ENCODE data around the gene CACNA1I. TPM values are rescaled to one million over a fixed set of nuclear protein-coding genes. Genes with fewer than 3 reads are reported as not detected.

The CACNA1I gene
- total RNA-seq, 1 experiment from 2014 or later, result 2.1 TPM

GRCh38 chr22:39688186-39688785 lies 117.7 kb downstream of the CACNA1I start:
- ChIA-PET POLR2A (interaction anchor here (0.9 kb wide), 1 partner anchor 17 kb away, joined by 3 read pairs; no protein-coding TSS in a partner anchor), CTCF (interaction anchor here (0.6 to 1.1 kb wide), 2 partner anchors 139 to 173 kb away, joined by 3 read pairs; no protein-coding TSS in a partner anchor)
- Mint-ChIP-seq H3K4me1 (peaks cover 3% of the 10 kb centered on the region; the same call in 1 of the 2 replicates), H3K36me3 (no peaks in the 10 kb centered on the region), H3K9me3 (no peaks in the 10 kb centered on the region), H3K4me3 (no peak overlapping the region), H3K27me3 (ENCODE audit: low read depth) (no peaks in the 10 kb centered on the region; the same call in 1 of the 2 replicates), H3K27ac (peak overlapping the region; percentile 71; the same call in 1 of the 2 replicates)
- no peak for DNase-seq (ENCODE audit: low spot score)
- no peak for ATAC-seq
- no peak for TF ChIP-seq ZNF317 (CRISPR knock-in tag; IDR thresholded peaks at IDR 0.05; ENCODE audit: borderline replicate concordance, low read depth)
- TF ChIP-seq FOXP4 (CRISPR knock-in tag; IDR thresholded peaks at IDR 0.05), result no peak
- TF ChIP-seq GABPB1 (CRISPR knock-in tag; IDR thresholded peaks at IDR 0.05), result no peak
- TF ChIP-seq CREB1 (CRISPR knock-in tag; IDR thresholded peaks at IDR 0.05), result no peak
- TF ChIP-seq JAZF1 (CRISPR knock-in tag; IDR thresholded peaks at IDR 0.05), result no peak
- TF ChIP-seq EMX1 (CRISPR knock-in tag; IDR thresholded peaks at IDR 0.05), result no peak
- TF ChIP-seq, protein P1, sequence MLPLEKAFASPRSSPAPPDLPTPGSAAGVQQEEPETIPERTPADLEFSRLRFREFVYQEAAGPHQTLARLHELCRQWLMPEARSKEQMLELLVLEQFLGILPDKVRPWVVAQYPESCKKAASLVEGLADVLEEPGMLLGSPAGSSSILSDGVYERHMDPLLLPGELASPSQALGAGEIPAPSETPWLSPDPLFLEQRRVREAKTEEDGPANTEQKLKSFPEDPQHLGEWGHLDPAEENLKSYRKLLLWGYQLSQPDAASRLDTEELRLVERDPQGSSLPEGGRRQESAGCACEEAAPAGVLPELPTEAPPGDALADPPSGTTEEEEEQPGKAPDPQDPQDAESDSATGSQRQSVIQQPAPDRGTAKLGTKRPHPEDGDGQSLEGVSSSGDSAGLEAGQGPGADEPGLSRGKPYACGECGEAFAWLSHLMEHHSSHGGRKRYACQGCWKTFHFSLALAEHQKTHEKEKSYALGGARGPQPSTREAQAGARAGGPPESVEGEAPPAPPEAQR (CRISPR knock-in tag; IDR thresholded peaks at IDR 0.05), result no peak
- no peak for TF ChIP-seq ATF1 (CRISPR knock-in tag; IDR thresholded peaks at IDR 0.05)
- TF ChIP-seq, protein P2, sequence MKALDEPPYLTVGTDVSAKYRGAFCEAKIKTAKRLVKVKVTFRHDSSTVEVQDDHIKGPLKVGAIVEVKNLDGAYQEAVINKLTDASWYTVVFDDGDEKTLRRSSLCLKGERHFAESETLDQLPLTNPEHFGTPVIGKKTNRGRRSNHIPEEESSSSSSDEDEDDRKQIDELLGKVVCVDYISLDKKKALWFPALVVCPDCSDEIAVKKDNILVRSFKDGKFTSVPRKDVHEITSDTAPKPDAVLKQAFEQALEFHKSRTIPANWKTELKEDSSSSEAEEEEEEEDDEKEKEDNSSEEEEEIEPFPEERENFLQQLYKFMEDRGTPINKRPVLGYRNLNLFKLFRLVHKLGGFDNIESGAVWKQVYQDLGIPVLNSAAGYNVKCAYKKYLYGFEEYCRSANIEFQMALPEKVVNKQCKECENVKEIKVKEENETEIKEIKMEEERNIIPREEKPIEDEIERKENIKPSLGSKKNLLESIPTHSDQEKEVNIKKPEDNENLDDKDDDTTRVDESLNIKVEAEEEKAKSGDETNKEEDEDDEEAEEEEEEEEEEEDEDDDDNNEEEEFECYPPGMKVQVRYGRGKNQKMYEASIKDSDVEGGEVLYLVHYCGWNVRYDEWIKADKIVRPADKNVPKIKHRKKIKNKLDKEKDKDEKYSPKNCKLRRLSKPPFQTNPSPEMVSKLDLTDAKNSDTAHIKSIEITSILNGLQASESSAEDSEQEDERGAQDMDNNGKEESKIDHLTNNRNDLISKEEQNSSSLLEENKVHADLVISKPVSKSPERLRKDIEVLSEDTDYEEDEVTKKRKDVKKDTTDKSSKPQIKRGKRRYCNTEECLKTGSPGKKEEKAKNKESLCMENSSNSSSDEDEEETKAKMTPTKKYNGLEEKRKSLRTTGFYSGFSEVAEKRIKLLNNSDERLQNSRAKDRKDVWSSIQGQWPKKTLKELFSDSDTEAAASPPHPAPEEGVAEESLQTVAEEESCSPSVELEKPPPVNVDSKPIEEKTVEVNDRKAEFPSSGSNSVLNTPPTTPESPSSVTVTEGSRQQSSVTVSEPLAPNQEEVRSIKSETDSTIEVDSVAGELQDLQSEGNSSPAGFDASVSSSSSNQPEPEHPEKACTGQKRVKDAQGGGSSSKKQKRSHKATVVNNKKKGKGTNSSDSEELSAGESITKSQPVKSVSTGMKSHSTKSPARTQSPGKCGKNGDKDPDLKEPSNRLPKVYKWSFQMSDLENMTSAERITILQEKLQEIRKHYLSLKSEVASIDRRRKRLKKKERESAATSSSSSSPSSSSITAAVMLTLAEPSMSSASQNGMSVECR (CRISPR knock-in tag; IDR thresholded peaks at IDR 0.05; ENCODE audit: borderline replicate concordance), result no peak

GRCh38 chr22:39689421-39689820 lies 118.9 kb downstream of the CACNA1I start:
- H3K27ac Mint-ChIP-seq, result peak overlapping the region; percentile 72
- no peak overlapping the region for H3K4me3 Mint-ChIP-seq
- no peak for DNase-seq (ENCODE audit: low spot score)
- H3K27me3 Mint-ChIP-seq (ENCODE audit: low read depth), result no peaks in the 10 kb centered on the region; the same call in 1 of the 2 replicates
- peaks cover 4% of the 10 kb centered on the region for H3K4me1 Mint-ChIP-seq
- H3K36me3 Mint-ChIP-seq, result no peaks in the 10 kb centered on the region
- no peak for ATAC-seq
- ChIA-PET POLR2A (no interaction called here), CTCF (no interaction called here)
- H3K9me3 Mint-ChIP-seq, result no peaks in the 10 kb centered on the region
- TF ChIP-seq GTF2I (CRISPR knock-in tag; conservative IDR thresholded peaks at IDR 0.05), result no peak
- TF ChIP-seq NFYB (CRISPR knock-in tag; conservative IDR thresholded peaks at IDR 0.05; ENCODE audit: low read depth), result no peak
- no peak for TF ChIP-seq ZBTB43 (CRISPR knock-in tag; IDR thresholded peaks at IDR 0.05)
- no peak for TF ChIP-seq NFE2L1 (CRISPR knock-in tag; IDR thresholded peaks at IDR 0.05)
- TF ChIP-seq E2F1 (CRISPR knock-in tag; IDR thresholded peaks at IDR 0.05), result no peak
- TF ChIP-seq, protein P3, sequence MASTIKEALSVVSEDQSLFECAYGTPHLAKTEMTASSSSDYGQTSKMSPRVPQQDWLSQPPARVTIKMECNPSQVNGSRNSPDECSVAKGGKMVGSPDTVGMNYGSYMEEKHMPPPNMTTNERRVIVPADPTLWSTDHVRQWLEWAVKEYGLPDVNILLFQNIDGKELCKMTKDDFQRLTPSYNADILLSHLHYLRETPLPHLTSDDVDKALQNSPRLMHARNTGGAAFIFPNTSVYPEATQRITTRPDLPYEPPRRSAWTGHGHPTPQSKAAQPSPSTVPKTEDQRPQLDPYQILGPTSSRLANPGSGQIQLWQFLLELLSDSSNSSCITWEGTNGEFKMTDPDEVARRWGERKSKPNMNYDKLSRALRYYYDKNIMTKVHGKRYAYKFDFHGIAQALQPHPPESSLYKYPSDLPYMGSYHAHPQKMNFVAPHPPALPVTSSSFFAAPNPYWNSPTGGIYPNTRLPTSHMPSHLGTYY (CRISPR knock-in tag; IDR thresholded peaks at IDR 0.05), result no peak
- no peak for TF ChIP-seq HMGA2 (CRISPR knock-in tag; IDR thresholded peaks at IDR 0.05)
- TF ChIP-seq, protein P4, sequence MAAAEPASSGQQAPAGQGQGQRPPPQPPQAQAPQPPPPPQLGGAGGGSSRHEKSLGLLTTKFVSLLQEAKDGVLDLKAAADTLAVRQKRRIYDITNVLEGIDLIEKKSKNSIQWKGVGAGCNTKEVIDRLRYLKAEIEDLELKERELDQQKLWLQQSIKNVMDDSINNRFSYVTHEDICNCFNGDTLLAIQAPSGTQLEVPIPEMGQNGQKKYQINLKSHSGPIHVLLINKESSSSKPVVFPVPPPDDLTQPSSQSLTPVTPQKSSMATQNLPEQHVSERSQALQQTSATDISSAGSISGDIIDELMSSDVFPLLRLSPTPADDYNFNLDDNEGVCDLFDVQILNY (CRISPR knock-in tag; IDR thresholded peaks at IDR 0.05), result no peak
- no peak for TF ChIP-seq TEAD1 (CRISPR knock-in tag; IDR thresholded peaks at IDR 0.05)
- TF ChIP-seq GABPB1 (CRISPR knock-in tag; IDR thresholded peaks at IDR 0.05), result no peak
- no peak for TF ChIP-seq KAT7 (CRISPR knock-in tag; IDR thresholded peaks at IDR 0.05; ENCODE audit: borderline replicate concordance)
- TF ChIP-seq ETV6 (CRISPR knock-in tag; IDR thresholded peaks at IDR 0.05), result no peak
- TF ChIP-seq SMAD3 (CRISPR knock-in tag; IDR thresholded peaks at IDR 0.05; ENCODE audit: borderline replicate concordance), result no peak
